Islet precursor cell (in vitro differentiated cells): ENCODE results near the gene POP7.
"Not testable (repeated sequence)": the region's sequence is repeated elsewhere in the genome, so short reads cannot be mapped to it uniquely, and the experiment has no call there.

Source experiments
- DNase-seq: peaks from one replicate; pipeline ENCODE4 v3.0.0-alpha.2; 2018

POP7 gene

GRCh38 chr7:100705753-100706671, at the start of gene POP7:
TSS of gene POP7 (plus strand) at chr7:100706121. CDS start at chr7:100706831, 710 bp downstream.
- peak; percentile 99 for DNase-seq

GRCh38 chr7:100662194-100662776, 43.6 kb upstream of the POP7 start:
- not testable (repeated sequence) for DNase-seq

GRCh38 chr7:100665168-100665726, 40.7 kb upstream of the POP7 start:
- DNase-seq, result no peak

- DNase-seq, result no peak
Measured at GRCh38 chr7:100667331-100668068, 38.4 kb upstream of the POP7 start.

GRCh38 chr7:100668069-100668449, 37.9 kb upstream of the POP7 start:
- no peak for DNase-seq

GRCh38 chr7:100669106-100669505, 36.8 kb upstream of the POP7 start:
- not testable (repeated sequence) for DNase-seq

- no peak for DNase-seq
Measured at GRCh38 chr7:100670074-100670473, 35.8 kb upstream of the POP7 start.

- no peak for DNase-seq
Measured at GRCh38 chr7:100671353-100672327, 34.3 kb upstream of the POP7 start.

- DNase-seq, result peak; percentile 99
Measured at GRCh38 chr7:100673302-100673941, 32.5 kb upstream of the POP7 start, which contains the start of gene GNB2. TSS of gene GNB2 (plus strand) at chr7:100673740. CDS start at chr7:100676266, 2,526 bp downstream.

- no peak for DNase-seq
Measured at GRCh38 chr7:100673942-100674410, 31.9 kb upstream of the POP7 start.

- DNase-seq, result no peak
Measured at GRCh38 chr7:100674411-100675104, 31.4 kb upstream of the POP7 start.

- no peak for DNase-seq
Measured at GRCh38 chr7:100675105-100675451, 30.8 kb upstream of the POP7 start.

GRCh38 chr7:100675581-100676350, 30.2 kb upstream of the POP7 start:
- DNase-seq, result peak; percentile 80

GRCh38 chr7:100676501-100677306, 29.2 kb upstream of the POP7 start:
- no peak for DNase-seq

- DNase-seq, result no peak
Measured at GRCh38 chr7:100677308-100678267, 28.3 kb upstream of the POP7 start.

GRCh38 chr7:100678291-100678984, 27.5 kb upstream of the POP7 start:
- no peak for DNase-seq
